GM23248 (cell line): ENCODE measurements around the gene SPATA24. TPM values are rescaled to one million over a fixed set of nuclear protein-coding genes. Genes with fewer than 3 reads are reported as not detected.
A peak's percentile ranks its signal among the peaks of the same experiment; 100 is the strongest.

ENCODE experiments used
- DNase-seq: peaks from one replicate; pipeline ENCODE4 v3.0.0-alpha.2; 2015
- H2AFZ ChIP-seq: fragments of 200-600 bp; sonication (generic); 2 replicates; pipeline ENCODE4 v1.6.1; 2016; ENCODE audit warnings: antibody characterized with exemption
- H3F3A ChIP-seq: fragments of 200-600 bp; sonication (generic); 2 replicates; pipeline ENCODE4 v1.6.1; 2016; ENCODE audit warnings: mild to moderate bottlenecking, antibody characterized with exemption, mixed run types; ENCODE audit not compliant: insufficient read depth
- H3K27ac ChIP-seq: fragments of 200-600 bp; sonication (generic); 2 replicates; pipeline ENCODE4 v1.5.1; 2016; ENCODE audit warnings: mild to moderate bottlenecking
- H3K27me3 ChIP-seq: fragments of 200-600 bp; sonication (generic); replicated peaks from 2 replicates; pipeline ENCODE4 v1.6.1; 2016; ENCODE audit warnings: mild to moderate bottlenecking; ENCODE audit not compliant: insufficient read depth
- H3K36me3 ChIP-seq: fragments of 200-600 bp; sonication (generic); 2 replicates; pipeline ENCODE4 v1.6.1; 2016; ENCODE audit warnings: low read depth, mild to moderate bottlenecking
- H3K4me1 ChIP-seq: fragments of 200-600 bp; sonication (generic); 2 replicates; pipeline ENCODE4 v1.6.1; 2016; ENCODE audit warnings: mild to moderate bottlenecking; ENCODE audit not compliant: insufficient read depth
- H3K4me2 ChIP-seq: fragments of 200-600 bp; sonication (generic); one replicate; pipeline ENCODE4 v1.6.1; 2016; ENCODE audit warnings: mild to moderate bottlenecking; ENCODE audit not compliant: unreplicated experiment
- H3K4me3 ChIP-seq: fragments of 200-600 bp; sonication (generic); 2 replicates; pipeline ENCODE4 v1.5.1; 2016; ENCODE audit warnings: mild to moderate bottlenecking
- H3K79me2 ChIP-seq: fragments of 200-600 bp; sonication (generic); 2 replicates; pipeline ENCODE4 v1.6.1; 2016; ENCODE audit warnings: mild to moderate bottlenecking; ENCODE audit not compliant: insufficient read depth
- H3K9ac ChIP-seq: fragments of 200-600 bp; sonication (generic); 2 replicates; pipeline ENCODE4 v1.6.1; 2016; ENCODE audit warnings: mild to moderate bottlenecking
- H3K9me2 ChIP-seq: fragments of 200-600 bp; sonication (generic); 2 replicates; pipeline ENCODE4 v1.6.1; 2016; ENCODE audit warnings: mixed run types, mild to moderate bottlenecking, moderate library complexity; ENCODE audit not compliant: insufficient read depth
- H3K9me3 ChIP-seq: fragments of 200-600 bp; sonication (generic); one replicate; pipeline ENCODE4 v1.6.1; 2017; ENCODE audit warnings: low read depth
- H4K20me1 ChIP-seq: fragments of 200-600 bp; sonication (generic); 2 replicates; pipeline ENCODE4 v1.6.0; 2016; ENCODE audit not compliant: insufficient read depth
- EZH2 ChIP-seq: fragments of 200-600 bp; sonication (generic); IDR thresholded peaks from 2 replicates; pipeline ENCODE4 v1.6.1; 2018; ENCODE audit warnings: antibody characterized with exemption, mild to moderate bottlenecking; ENCODE audit not compliant: insufficient read depth, poor library complexity, severe bottlenecking
- EZH2phosphoT487 ChIP-seq: fragments of 200-600 bp; sonication (generic); IDR thresholded peaks from 2 replicates; pipeline ENCODE4 v1.6.1; 2018; ENCODE audit warnings: antibody characterized with exemption, moderate library complexity, mild to moderate bottlenecking, low read depth; ENCODE audit not compliant: insufficient read depth
- WGBS, 2 experiments: methylation state at CpG; one replicate each; pipeline ENCODE4 v1.1.6; 2015 to 2017; ENCODE audit warnings: low lambda C conversion rate in 2 of 2, low coverage in 1 of 2; ENCODE audit errors: missing lambda C conversion rate in 2 of 2; 5-methylcytosine and 5-hydroxymethylcytosine counted together
- in situ Hi-C: fragments of 300-500 bp; cut with MboI; formaldehyde crosslinking; loops from 2 replicates; pipeline ENCODE4 v1.15.0; 2020
- polyA plus RNA-seq: library from polyadenylated mRNA; unstranded; fragments of >200 nt; fragmentation: Nextera tagmentation; extraction: Ambion mirVana; gene quantifications from 2 replicates; pipeline ENCODE4 v1.2.1, GENCODE V29; 2016
- total RNA-seq: library from RNA; depleted of rRNA; stranded (reverse); fragments of >200 nt; shearing (Covaris generic); gene quantifications from 2 replicates; pipeline ENCODE4 v1.2.3, GENCODE V29; 2014

The SPATA24 gene
- total and polyA plus RNA-seq, 2 experiments from 2014 or later, result 0.43 to 4.3 TPM

DNA sequence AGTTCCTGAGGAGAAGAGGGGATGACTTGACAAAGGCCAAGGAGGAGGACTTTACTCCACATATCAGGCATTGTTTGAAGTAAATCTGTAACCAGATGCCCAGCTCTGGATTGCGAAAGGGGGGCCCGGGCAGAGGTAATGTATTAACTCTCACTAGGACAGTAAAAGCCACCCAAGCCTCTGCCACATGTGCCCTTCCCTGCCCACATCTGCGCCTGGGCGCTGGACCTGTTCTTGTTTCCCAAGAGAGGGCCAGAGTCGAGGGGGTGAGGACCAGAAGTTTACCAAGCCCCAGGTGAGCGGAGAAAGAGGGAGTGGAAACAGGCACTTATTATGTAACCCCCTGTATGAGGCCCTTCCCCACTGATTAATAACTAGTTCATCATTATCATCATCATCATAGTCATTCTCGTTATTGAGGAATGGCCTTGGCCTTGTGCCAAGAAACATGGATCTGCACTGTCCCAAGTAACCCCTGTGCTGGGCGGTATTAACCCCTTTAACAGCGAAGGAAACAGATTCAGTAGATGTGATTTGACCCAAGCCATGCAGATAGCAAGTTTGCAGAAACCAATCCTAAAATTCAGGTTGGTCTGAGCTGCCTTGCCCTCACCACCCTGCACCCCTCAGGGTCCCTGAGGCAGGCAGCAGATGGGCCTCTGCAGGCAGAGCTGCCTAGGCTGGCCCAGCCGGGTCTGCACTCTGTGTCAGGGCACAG, 20.5 kb downstream of the SPATA24 start, which contains the start of gene SLC23A1:
Gene SLC23A1 (minus strand): TSS at position 23 of the 718 bp plus-strand sequence. CDS start 44 bp downstream, outside the sequence.
- 69 to 77% methylated on average over 10 of the region's 10 CpGs for WGBS, 2 experiments
- in situ Hi-C loops, result no loop called here

GRCh38 chr5:139382807-139383206, 21.1 kb downstream of the SPATA24 start:
- in situ Hi-C loops, result no loop called here
- H3F3A ChIP-seq, result 0 out of 2 replicates have a peak, but pooled peaks cover 6% of the 10 kb centered on the region
- no peaks in the 10 kb centered on the region for H3K36me3 ChIP-seq
- H3K4me2 ChIP-seq, result no peak overlapping the region
- peaks cover 7% of the 10 kb centered on the region; the same call in 1 of the 2 replicates for H3K4me1 ChIP-seq
- H3K27me3 ChIP-seq, result no peaks in the 10 kb centered on the region
- no peak overlapping the region for H2AFZ ChIP-seq
- H4K20me1 ChIP-seq, result no peaks in the 10 kb centered on the region
- no peak overlapping the region for H3K4me3 ChIP-seq
- H3K9me3 ChIP-seq, result no peaks in the 10 kb centered on the region
- no peak for DNase-seq
- H3K9me2 ChIP-seq, result no peaks in the 10 kb centered on the region
- TF ChIP-seq EZH2phosphoT487 (no peak), EZH2 (no peak)
- no peak overlapping the region for H3K9ac ChIP-seq
- H3K79me2 ChIP-seq, result no peaks in the 10 kb centered on the region
- H3K27ac ChIP-seq, result no peak overlapping the region
- WGBS, 2 experiments, result 71 to 78% methylated on average over 3 of the region's 3 CpGs

More for the DNA sequence above, 20.5 kb downstream of the SPATA24 start, which contains the start of gene SLC23A1:
- Histone ChIP-seq H3K27me3 (no peaks in the 10 kb centered on the region), H3K27ac (no peak within 1 kb of the TSS), H3K4me2 (no peak within 1 kb of the TSS), H3K9me2 (no peaks in the 10 kb centered on the region), H3K4me3 (no peak within 1 kb of the TSS), H2AFZ (no peak within 1 kb of the TSS), H3K9me3 (no peaks in the 10 kb centered on the region), H3K4me1 (peaks cover 7% of the 10 kb centered on the region; the same call in 1 of the 2 replicates), H3K9ac (no peak within 1 kb of the TSS), H3K79me2 (no peaks in the 10 kb centered on the region), H3F3A (0 out of 2 replicates have a peak, but pooled peaks cover 6% of the 10 kb centered on the region), H3K36me3 (no peaks in the 10 kb centered on the region), H4K20me1 (no peaks in the 10 kb centered on the region)
- peak; percentile 47 for DNase-seq
- TF ChIP-seq EZH2phosphoT487, result no peak
- TF ChIP-seq EZH2, result no peak

DNA sequence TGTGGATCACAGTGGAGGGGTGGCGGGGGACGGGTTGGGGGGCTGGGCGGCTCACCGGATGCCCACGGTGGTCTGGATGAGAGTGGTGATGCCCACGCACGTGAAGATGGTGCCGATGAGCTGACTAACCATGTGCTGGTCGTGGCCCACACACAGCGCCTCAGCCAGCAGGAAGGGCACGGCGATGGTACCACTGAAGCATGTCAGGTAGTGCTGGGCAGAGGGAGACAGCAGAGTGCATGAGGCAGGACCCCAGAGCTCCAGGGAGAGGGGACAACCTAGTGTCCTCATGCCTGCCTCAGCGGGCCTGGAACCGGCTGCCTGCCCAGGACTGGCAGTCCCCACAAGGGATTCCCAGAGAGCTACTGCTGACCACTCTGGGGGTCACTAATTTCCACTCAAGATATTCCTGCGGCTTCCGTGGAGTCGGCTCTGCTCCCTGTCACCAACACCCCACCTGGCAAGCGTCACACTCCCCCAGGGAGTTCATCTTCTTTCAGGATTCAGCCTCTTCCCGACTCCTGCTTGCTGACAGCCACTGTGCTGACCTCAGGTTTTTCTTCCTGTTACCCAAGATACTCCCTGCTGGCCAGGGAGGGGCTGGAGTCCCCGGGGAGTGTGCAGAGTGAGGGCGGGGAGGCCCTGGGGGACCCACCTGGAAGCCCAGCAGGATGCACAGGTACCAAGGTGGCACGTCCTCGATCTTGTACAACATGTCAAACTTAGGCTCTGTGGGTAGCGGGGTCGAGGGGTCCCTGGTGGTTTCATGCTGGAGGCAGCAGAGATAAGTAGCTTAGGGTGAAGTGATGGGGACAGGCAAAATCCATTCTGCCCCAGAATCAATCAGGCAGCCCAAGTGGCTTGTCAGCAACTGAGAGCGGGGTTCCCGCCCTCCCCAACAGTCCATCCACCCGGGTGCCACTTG, 21.8 kb downstream of the SPATA24 start:
- Histone ChIP-seq H2AFZ (no peak overlapping the region), H3K9ac (no peak overlapping the region), H3K4me1 (peaks cover 7% of the 10 kb centered on the region; the same call in 1 of the 2 replicates), H3K27ac (no peak overlapping the region), H3F3A (0 out of 2 replicates have a peak, but pooled peaks cover 6% of the 10 kb centered on the region), H3K4me2 (no peak overlapping the region), H3K79me2 (no peaks in the 10 kb centered on the region), H3K9me3 (no peaks in the 10 kb centered on the region), H3K36me3 (no peaks in the 10 kb centered on the region), H3K4me3 (no peak overlapping the region), H3K27me3 (no peaks in the 10 kb centered on the region), H4K20me1 (no peaks in the 10 kb centered on the region), H3K9me2 (no peaks in the 10 kb centered on the region)
- TF ChIP-seq EZH2phosphoT487 (no peak), EZH2 (no peak)
- 81 to 83% methylated on average over 20 to 28 of the region's 28 CpGs for WGBS, 2 experiments
- no peak for DNase-seq
- in situ Hi-C loops, result no loop called here

GRCh38 chr5:139379626-139380449, 24.1 kb downstream of the SPATA24 start:
- no peaks in the 10 kb centered on the region for H3K36me3 ChIP-seq
- H3K4me2 ChIP-seq, result no peak overlapping the region
- no peaks in the 10 kb centered on the region for H3K27me3 ChIP-seq
- TF ChIP-seq EZH2phosphoT487, result no peak
- DNase-seq, result no peak
- no peaks in the 10 kb centered on the region for H3K79me2 ChIP-seq
- WGBS, 2 experiments, result 78 to 82% methylated on average over 15 of the region's 15 CpGs
- H3K4me3 ChIP-seq, result no peak overlapping the region
- H3F3A ChIP-seq, result no peaks in the 10 kb centered on the region
- H3K9me3 ChIP-seq, result no peaks in the 10 kb centered on the region
- H3K4me1 ChIP-seq, result no peaks in the 10 kb centered on the region
- in situ Hi-C loops, result no loop called here
- no peak overlapping the region for H3K9ac ChIP-seq
- H2AFZ ChIP-seq, result no peak overlapping the region
- H3K27ac ChIP-seq, result no peak overlapping the region
- H3K9me2 ChIP-seq, result no peaks in the 10 kb centered on the region
- no peaks in the 10 kb centered on the region for H4K20me1 ChIP-seq
